Spleen (tissue), 11 donors: Measurements from ENCODE around the gene CD37. TPM values are rescaled to one million over a fixed set of nuclear protein-coding genes. Genes with fewer than 3 reads are reported as not detected.
"Not testable (repeated sequence)": the region's sequence is repeated elsewhere in the genome, so short reads cannot be mapped to it uniquely, and the experiment has no call there.

Source experiments
- DNase-seq: peaks from one replicate; pipeline ENCODE4 v3.0.0-alpha.2; 2020
- H3K27ac ChIP-seq, 8 donors: fragments of 200-600 bp; sonication (generic) in 7 of 8; 1 replicate in 4 of 8; 2 replicates in 4 of 8; pipeline versions ENCODE4 v1.5.0 to v1.8.0; 2016 to 2021; ENCODE audit warnings: inconsistent platforms in 4 of 8, mild to moderate bottlenecking in 4 of 8, moderate library complexity in 1 of 8
- H3K27me3 ChIP-seq, 7 donors: fragments of 200-600 bp; sonication (generic) in 6 of 7; replicated peaks in 1 of 7; 1 replicate in 4 of 7; 2 replicates in 3 of 7; pipeline versions ENCODE4 v1.5.0 to v1.8.0; 2016 to 2021; ENCODE audit warnings: inconsistent platforms in 3 of 7, mild to moderate bottlenecking in 1 of 7
- H3K36me3 ChIP-seq, 6 donors: fragments of 200-600 bp; sonication (generic) in 5 of 6; 1 replicate in 4 of 6; 2 replicates in 2 of 6; pipeline versions ENCODE4 v1.5.0 to v1.8.0; 2016 to 2021; ENCODE audit warnings: inconsistent platforms in 2 of 6
- H3K4me1 ChIP-seq, 6 donors: fragments of 200-600 bp; sonication (generic) in 5 of 6; 1 replicate in 3 of 6; 2 replicates in 3 of 6; pipeline versions ENCODE4 v1.5.0 to v1.8.0; 2016 to 2021; ENCODE audit warnings: inconsistent platforms in 3 of 6
- H3K4me3 ChIP-seq, 8 donors: fragments of 200-600 bp; sonication (generic) in 7 of 8; 1 replicate in 4 of 8; 2 replicates in 4 of 8; pipeline versions ENCODE4 v1.5.0 to v1.8.0; 2016 to 2021; ENCODE audit warnings: inconsistent platforms in 4 of 8, mild to moderate bottlenecking in 4 of 8, moderate library complexity in 2 of 8
- H3K9me3 ChIP-seq, 8 donors: fragments of 200-600 bp; sonication (generic) in 7 of 8; 1 replicate in 4 of 8; 2 replicates in 4 of 8; pipeline versions ENCODE4 v1.5.0 to v1.8.0; 2016 to 2021; ENCODE audit warnings: inconsistent platforms in 4 of 8
- CTCF ChIP-seq, 11 experiments: fragments of 200-600 bp in 7 of 11; fragments of 450-650 bp in 4 of 11; sonication (generic) in 4 of 11; IDR thresholded peaks in 8 of 11; conservative IDR thresholded peaks in 3 of 11; 1 replicate in 7 of 11; 2 replicates in 4 of 11; pipeline versions ENCODE4 v1.4.0 to v1.8.0; 2016 to 2021; ENCODE audit warnings: antibody characterized with exemption in 11 of 11, inconsistent platforms in 4 of 11, mild to moderate bottlenecking in 1 of 11
- POLR2A ChIP-seq, 3 donors: fragments of 450-650 bp; IDR thresholded peaks; one replicate each; pipeline ENCODE4 v1.5.1; 2017; ENCODE audit warnings: antibody characterized with exemption in 3 of 3, mild to moderate bottlenecking in 1 of 3
- POLR2AphosphoS5 ChIP-seq, 3 donors: sonication (generic); formaldehyde crosslinking; IDR thresholded peaks; one replicate each; pipeline ENCODE4 v1.5.1; 2017; ENCODE audit warnings: antibody characterized with exemption in 3 of 3
- WGBS, 5 donors: extraction: QIAGEN DNeasy Blood & Tissue Kit in 3 of 5; methylation state at CpG; one replicate each; pipeline versions ENCODE4 v1.1.5 to v1.1.7; 2013 to 2018; 5-methylcytosine and 5-hydroxymethylcytosine counted together
- intact Hi-C: fragments of 100-400 bp; cut with DNase I; formaldehyde crosslinking; loops from one replicate; pipeline ENCODE4 v1.15.0; 2023; ENCODE audit warnings: low total_unique reads
- polyA plus RNA-seq, 3 donors: library from polyadenylated mRNA; stranded (reverse); fragments of 200-250 nt; gene quantifications; one replicate each; pipeline ENCODE4 v1.2.1, GENCODE V29; 2013
- total RNA-seq, 7 donors: library from RNA; depleted of rRNA in 3 of 7; stranded (reverse); fragments of >200 nt in 3 of 7; fragmentation: NEBNext Ultra II Directional in 4 of 7; extraction: Animal tissue kit (Norgen Biotek cat#: 25700) in 4 of 7; gene quantifications; one replicate each; pipeline versions ENCODE4 v1.1.0 to v1.2.1, GENCODE V29; 2016 to 2021
- donor health status: healthy with polysubstance abuse.
- donor health status: DM: no; HTN: no; CAD: no; lungs with moderate emphysema.
- donor health status: DM: no; HTN: no; CAD: no.
- donor health status: Bipolar disorder and iron deficiency.
- donor health status: healthy.
- donor health status: DM: no; HTN: no; CAD: no.
- donor health status: DM: yes; HTN: yes; CAD: no.

CD37 gene
- total and polyA plus RNA-seq, 10 donors = 297 to 516 (median 403) TPM

GRCh38 chr19:49331616-49332055, 3.6 kb upstream of the CD37 start:
- Histone ChIP-seq H3K4me3 (peak overlapping the region in 1 of 8 donors; percentile 18), H3K4me1 (peaks cover 6 to 97% (median 89%) of the 10 kb centered on the region in 6 donors), H3K27ac (peak overlapping the region in 6 of 8 donors; percentile 6 to 95 (median 88)), H3K36me3 (peaks cover 0 to 20% (median 0%) of the 10 kb centered on the region in 6 donors), H3K9me3 (no peaks in the 10 kb centered on the region), H3K27me3 (no peaks in the 10 kb centered on the region)
- peak; percentile 91 for DNase-seq
- WGBS, 5 donors = 25 to 35% (median 26%) methylated on average over 2 of the region's 2 CpGs
- intact Hi-C loops = no loop called here
- TF ChIP-seq POLR2AphosphoS5 (IDR thresholded peaks at IDR 0.05) = no peak
- TF ChIP-seq POLR2A (IDR thresholded peaks at IDR 0.05) = no peak
- no peak for TF ChIP-seq CTCF (IDR thresholded peaks at IDR 0.05 in 8 of 11, conservative IDR thresholded peaks at IDR 0.05 in 3 of 11)

- Histone ChIP-seq H3K4me1 (peaks cover 6 to 97% (median 90%) of the 10 kb centered on the region in 6 donors), H3K36me3 (peaks cover 0 to 32% (median 2%) of the 10 kb centered on the region in 6 donors), H3K27ac (peak overlapping the region; percentile 61 to 95 (median 88))
- H3K9me3 ChIP-seq, intact Hi-C loops, DNase-seq, H3K27me3 ChIP-seq, H3K4me3 ChIP-seq: not testable (repeated sequence)
- WGBS, 5 donors = 74 to 89% (median 76%) methylated on average over 13 of the region's 13 CpGs
These were observed 2.4 kb upstream of the CD37 start for GRCh38 chr19:49332691-49333417.

GRCh38 chr19:49333418-49333805, 1.8 kb upstream of the CD37 start:
- no peak for DNase-seq
- peaks cover 7 to 97% (median 91%) of the 10 kb centered on the region in 6 donors for H3K4me1 ChIP-seq
- intact Hi-C loops = no loop called here
- H3K36me3 ChIP-seq = peaks cover 0 to 38% (median 7%) of the 10 kb centered on the region in 6 donors
- H3K27ac ChIP-seq = peak overlapping the region; percentile 61 to 95 (median 88)
- H3K9me3 ChIP-seq = no peaks in the 10 kb centered on the region
- no peak for TF ChIP-seq POLR2AphosphoS5 (IDR thresholded peaks at IDR 0.05)
- TF ChIP-seq POLR2A (IDR thresholded peaks at IDR 0.05) = no peak
- TF ChIP-seq CTCF (IDR thresholded peaks at IDR 0.05 in 8 of 11, conservative IDR thresholded peaks at IDR 0.05 in 3 of 11) = no peak
- peak overlapping the region in 3 of 8 donors; percentile 69 to 79 (median 77) for H3K4me3 ChIP-seq
- H3K27me3 ChIP-seq = no peaks in the 10 kb centered on the region
- 39 to 45% (median 44%) methylated on average over 3 of the region's 3 CpGs for whole genome bisulfite sequencing, 5 donors

GRCh38 chr19:49333811-49334288, 1.4 kb upstream of the CD37 start:
- peak overlapping the region in 5 of 8 donors; percentile 59 to 79 (median 69) for H3K4me3 ChIP-seq
- H3K27me3 ChIP-seq = no peaks in the 10 kb centered on the region
- peaks cover 9 to 97% (median 92%) of the 10 kb centered on the region in 6 donors for H3K4me1 ChIP-seq
- intact Hi-C loops = no loop called here
- peak overlapping the region; percentile 61 to 95 (median 88) for H3K27ac ChIP-seq
- 8 to 25% (median 16%) methylated on average over 6 to 8 of the region's 8 CpGs for WGBS, 5 donors
- no peaks in the 10 kb centered on the region for H3K9me3 ChIP-seq
- peak; percentile 97 for DNase-seq
- peaks cover 0 to 42% (median 12%) of the 10 kb centered on the region in 6 donors for H3K36me3 ChIP-seq
- TF ChIP-seq CTCF (IDR thresholded peaks at IDR 0.05 in 8 of 11, conservative IDR thresholded peaks at IDR 0.05 in 3 of 11) = peak in 2 of 11 experiments; percentile 15 to 16
- peak; percentile 95 to 96 (median 96) for TF ChIP-seq POLR2AphosphoS5 (IDR thresholded peaks at IDR 0.05)
- peak in 1 of 3 donors; percentile 18 for TF ChIP-seq POLR2A (IDR thresholded peaks at IDR 0.05)
